ENCODE measurements around the gene CCDC83. TPM values are rescaled to one million over a fixed set of nuclear protein-coding genes. Genes with fewer than 3 reads are reported as not detected.
"Not testable (repeated sequence)": the region's sequence is repeated elsewhere in the genome, so short reads cannot be mapped to it uniquely, and the experiment has no call there.

The CCDC83 gene
- polyA plus RNA-seq, 2 donors, result not detected

DNA sequence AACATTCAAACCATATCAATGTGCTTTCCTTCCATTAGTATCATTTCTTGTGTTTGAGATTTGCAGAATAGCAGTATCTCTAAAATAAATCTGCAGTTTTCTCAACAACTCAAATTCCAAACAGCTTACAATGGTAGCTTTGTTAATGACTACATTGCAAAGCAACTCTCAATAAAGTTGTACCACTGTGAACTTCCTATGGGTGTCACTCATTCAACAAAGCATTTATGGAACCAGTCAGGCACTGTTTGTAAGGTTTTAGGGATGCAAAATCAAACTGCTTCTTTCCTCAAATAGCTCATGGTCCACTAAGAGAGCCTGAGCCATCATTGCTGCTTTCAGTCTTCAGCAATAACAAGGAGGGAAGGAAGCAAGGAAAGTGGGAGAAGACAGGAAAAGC lies 91.0 kb downstream of the CCDC83 start:
- Histone ChIP-seq H3K27me3 (ENCODE audit: control insufficient read depth in 1 of 2, insufficient read depth in 2 of 2, low read length in 2 of 2) (no peaks in the 10 kb centered on the region), H3K36me3 (ENCODE audit: control insufficient read depth in 2 of 2, insufficient read depth in 2 of 2, low read length in 1 of 2) (no peaks in the 10 kb centered on the region), H3K4me3 (ENCODE audit: low read depth in 1 of 2, low read length in 2 of 2) (no peak overlapping the region), H3K4me1 (ENCODE audit: control insufficient read depth in 2 of 2, insufficient read depth in 2 of 2, low read length in 1 of 2) (no peaks in the 10 kb centered on the region), H3K27ac (ENCODE audit: low read depth in 2 of 2, low read length in 1 of 2) (no peak overlapping the region), H3K9me3 (ENCODE audit: control insufficient read depth in 2 of 2, insufficient read depth in 1 of 2, low read depth in 1 of 2, low read length in 1 of 2) (no peaks in the 10 kb centered on the region)

DNA sequence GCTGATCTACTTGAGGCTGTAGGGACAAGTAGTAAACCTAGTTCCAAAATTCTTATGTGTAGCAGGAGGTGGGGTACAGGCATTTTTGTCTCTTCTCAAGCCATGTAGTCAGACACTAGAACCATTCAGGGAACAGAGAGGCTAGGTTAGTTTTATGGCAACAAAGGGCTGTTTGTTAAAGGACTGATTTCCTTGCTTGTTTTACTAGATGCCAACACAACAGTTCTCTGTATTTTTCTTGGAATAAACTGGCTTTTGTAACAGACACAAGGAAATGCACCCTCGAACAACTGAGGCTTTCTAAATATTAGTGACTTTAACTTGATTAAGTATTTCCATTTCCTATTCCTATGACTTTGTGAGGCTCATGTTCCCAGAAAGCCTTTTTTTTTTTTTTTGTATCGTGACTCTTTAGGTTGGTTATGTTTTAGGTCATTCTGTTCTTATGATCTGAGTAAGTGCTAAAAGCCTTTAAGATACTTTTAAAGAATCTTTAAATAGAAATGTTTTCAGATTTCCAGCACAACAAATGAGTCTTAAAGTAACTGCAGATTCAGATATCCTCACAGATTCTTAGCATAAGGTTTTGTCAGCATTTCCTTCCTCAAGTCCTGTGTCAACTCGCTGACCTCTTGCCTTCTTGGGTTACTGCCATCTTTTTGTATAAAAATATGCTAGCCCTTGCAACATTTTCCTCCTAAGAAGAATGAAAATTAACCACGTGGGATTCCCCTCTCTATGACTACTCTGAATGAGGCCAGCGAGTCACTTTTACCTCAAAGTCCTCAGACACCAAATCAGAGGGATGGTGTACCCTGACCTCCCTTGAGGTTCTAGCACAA lies 92.5 kb downstream of the CCDC83 start:
- 17 to 27% methylated on average over 5 of the region's 5 CpGs for WGBS, 2 donors
- H3K36me3 ChIP-seq (ENCODE audit: control insufficient read depth in 2 of 2, insufficient read depth in 2 of 2, low read length in 1 of 2), result no peaks in the 10 kb centered on the region
- no peak overlapping the region for H3K4me3 ChIP-seq (ENCODE audit: low read depth in 1 of 2, low read length in 2 of 2)
- H3K4me1 ChIP-seq (ENCODE audit: control insufficient read depth in 2 of 2, insufficient read depth in 2 of 2, low read length in 1 of 2), result no peaks in the 10 kb centered on the region
- no peaks in the 10 kb centered on the region for H3K27me3 ChIP-seq (ENCODE audit: control insufficient read depth in 1 of 2, insufficient read depth in 2 of 2, low read length in 2 of 2)
- no peaks in the 10 kb centered on the region for H3K9me3 ChIP-seq (ENCODE audit: control insufficient read depth in 2 of 2, insufficient read depth in 1 of 2, low read depth in 1 of 2, low read length in 1 of 2)
- no peak overlapping the region for H3K27ac ChIP-seq (ENCODE audit: low read depth in 2 of 2, low read length in 1 of 2)

DNA sequence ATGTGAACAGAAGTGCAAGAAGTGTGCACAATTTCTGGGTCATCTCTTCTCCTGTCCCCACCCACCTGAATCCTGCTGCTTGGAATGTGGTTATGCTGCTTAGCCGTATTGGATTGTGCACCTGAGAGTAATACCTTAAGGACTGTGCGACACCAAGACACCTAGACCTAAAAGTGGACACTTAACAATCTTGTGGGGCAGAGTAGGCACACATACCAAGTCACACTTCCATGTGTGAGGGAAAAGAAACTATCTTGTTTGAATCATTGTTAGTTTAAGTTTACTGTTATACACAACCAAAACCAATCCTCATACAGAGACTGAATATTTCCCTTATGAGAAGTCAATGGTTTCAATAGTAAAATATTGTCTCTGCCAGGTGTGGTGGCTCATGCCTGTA lies 93.7 kb downstream of the CCDC83 start:
- 68 to 69% methylated on average over 2 of the region's 2 CpGs for WGBS, 2 donors
- Histone ChIP-seq H3K36me3 (ENCODE audit: control insufficient read depth in 2 of 2, insufficient read depth in 2 of 2, low read length in 1 of 2) (no peaks in the 10 kb centered on the region), H3K4me3 (ENCODE audit: low read depth in 1 of 2, low read length in 2 of 2) (no peak overlapping the region), H3K9me3 (ENCODE audit: control insufficient read depth in 2 of 2, insufficient read depth in 1 of 2, low read depth in 1 of 2, low read length in 1 of 2) (no peaks in the 10 kb centered on the region), H3K4me1 (ENCODE audit: control insufficient read depth in 2 of 2, insufficient read depth in 2 of 2, low read length in 1 of 2) (no peaks in the 10 kb centered on the region), H3K27me3 (ENCODE audit: control insufficient read depth in 1 of 2, insufficient read depth in 2 of 2, low read length in 2 of 2) (no peaks in the 10 kb centered on the region), H3K27ac (ENCODE audit: low read depth in 2 of 2, low read length in 1 of 2) (no peak overlapping the region)

DNA sequence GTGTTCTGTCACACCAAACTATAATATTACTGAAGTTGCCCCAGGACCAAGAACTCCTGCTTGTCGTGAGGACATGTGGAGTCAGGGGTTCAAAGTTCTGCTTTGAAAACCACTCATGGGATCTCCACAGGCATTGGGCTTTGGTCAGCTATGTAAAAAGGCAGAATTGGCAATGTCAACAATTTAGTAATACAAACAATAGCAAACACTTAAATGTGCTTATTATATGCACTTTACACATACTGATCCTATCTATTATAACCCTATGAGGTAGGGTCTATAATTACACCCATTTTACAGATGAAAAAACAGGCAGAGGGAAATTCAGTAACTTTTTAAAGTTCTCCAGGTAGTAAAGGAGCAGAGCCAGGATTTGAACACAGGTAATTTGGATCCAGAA lies 94.6 kb downstream of the CCDC83 start:
- Histone ChIP-seq H3K27ac (ENCODE audit: low read depth in 2 of 2, low read length in 1 of 2) (no peak overlapping the region), H3K4me1 (ENCODE audit: control insufficient read depth in 2 of 2, insufficient read depth in 2 of 2, low read length in 1 of 2) (no peaks in the 10 kb centered on the region), H3K9me3 (ENCODE audit: control insufficient read depth in 2 of 2, insufficient read depth in 1 of 2, low read depth in 1 of 2, low read length in 1 of 2) (no peaks in the 10 kb centered on the region), H3K36me3 (ENCODE audit: control insufficient read depth in 2 of 2, insufficient read depth in 2 of 2, low read length in 1 of 2) (no peaks in the 10 kb centered on the region), H3K4me3 (ENCODE audit: low read depth in 1 of 2, low read length in 2 of 2) (no peak overlapping the region), H3K27me3 (ENCODE audit: control insufficient read depth in 1 of 2, insufficient read depth in 2 of 2, low read length in 2 of 2) (no peaks in the 10 kb centered on the region)
- 81 to 89% methylated on average over 1 of the region's 1 CpG for WGBS, 2 donors

DNA sequence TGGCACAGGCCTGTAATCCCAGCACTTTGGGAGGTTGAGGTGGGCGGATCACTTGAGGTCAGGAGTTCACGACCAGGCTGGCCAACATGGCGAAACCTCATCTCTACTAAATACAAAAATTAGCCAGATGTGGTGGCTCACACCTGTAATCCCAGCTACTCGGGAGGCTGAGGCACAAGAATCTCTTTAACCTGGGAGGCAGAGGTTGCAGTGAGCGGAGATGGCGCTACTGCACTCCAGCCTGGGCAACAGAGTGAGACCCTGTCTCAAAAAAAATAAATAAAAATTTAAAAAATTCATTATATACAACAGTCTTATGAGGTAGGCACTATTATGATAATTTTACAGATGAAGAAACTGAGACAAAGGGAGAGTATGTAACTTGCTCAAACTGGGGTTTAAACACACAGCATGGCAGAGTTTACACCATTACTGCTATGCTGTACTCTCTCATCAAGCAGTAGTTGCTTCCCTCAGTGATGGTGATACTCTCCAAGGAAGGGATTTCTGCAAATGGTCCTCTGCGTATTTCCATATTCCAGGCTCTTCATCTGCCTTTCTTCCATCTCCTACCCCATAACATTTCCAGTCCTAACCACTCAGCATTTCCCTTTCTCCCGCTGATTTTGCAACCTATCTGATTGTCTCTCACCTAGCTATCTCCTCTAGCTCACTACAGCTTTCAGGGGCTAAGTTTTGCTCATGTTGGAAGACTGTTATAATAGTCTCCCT lies 95.3 kb downstream of the CCDC83 start:
- WGBS, 2 donors, result 96 to 98% methylated on average over 8 of the region's 8 CpGs
- H3K27ac ChIP-seq (ENCODE audit: low read depth in 2 of 2, low read length in 1 of 2), result no peak overlapping the region
- H3K27me3 ChIP-seq (ENCODE audit: control insufficient read depth in 1 of 2, insufficient read depth in 2 of 2, low read length in 2 of 2), result no peaks in the 10 kb centered on the region

DNA sequence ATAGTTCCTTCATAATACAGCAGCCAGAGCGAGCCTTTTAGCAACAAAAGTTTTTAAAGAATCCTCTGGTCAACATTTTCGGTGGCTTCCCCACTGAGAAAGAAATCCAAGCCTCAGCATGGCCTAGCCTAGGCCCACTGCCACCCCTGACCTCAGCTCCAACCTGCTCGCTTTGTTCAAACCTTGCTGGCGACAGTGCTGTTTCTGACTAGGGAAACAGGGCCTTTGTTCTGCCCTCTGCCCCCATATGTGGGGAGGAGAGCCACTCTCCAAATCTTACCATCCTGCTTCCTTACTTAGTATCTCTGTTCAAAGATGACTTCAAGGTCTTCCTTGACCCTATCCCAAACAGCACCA lies 95.8 kb downstream of the CCDC83 start:
- no peaks in the 10 kb centered on the region for H3K9me3 ChIP-seq (ENCODE audit: control insufficient read depth in 2 of 2, insufficient read depth in 1 of 2, low read depth in 1 of 2, low read length in 1 of 2)
- no peaks in the 10 kb centered on the region for H3K4me1 ChIP-seq (ENCODE audit: control insufficient read depth in 2 of 2, insufficient read depth in 2 of 2, low read length in 1 of 2)
- no peaks in the 10 kb centered on the region for H3K36me3 ChIP-seq (ENCODE audit: control insufficient read depth in 2 of 2, insufficient read depth in 2 of 2, low read length in 1 of 2)
- no peak overlapping the region for H3K27ac ChIP-seq (ENCODE audit: low read depth in 2 of 2, low read length in 1 of 2)
- H3K27me3 ChIP-seq (ENCODE audit: control insufficient read depth in 1 of 2, insufficient read depth in 2 of 2, low read length in 2 of 2), result no peaks in the 10 kb centered on the region
- 95 to 99% methylated on average over 4 of the region's 4 CpGs for WGBS, 2 donors
- no peak overlapping the region for H3K4me3 ChIP-seq (ENCODE audit: low read depth in 1 of 2, low read length in 2 of 2)

More for the DNA sequence above, 95.3 kb downstream of the CCDC83 start:
- Histone ChIP-seq H3K4me1 (ENCODE audit: control insufficient read depth in 2 of 2, insufficient read depth in 2 of 2, low read length in 1 of 2) (no peaks in the 10 kb centered on the region), H3K4me3 (ENCODE audit: low read depth in 1 of 2, low read length in 2 of 2) (no peak overlapping the region), H3K36me3 (ENCODE audit: control insufficient read depth in 2 of 2, insufficient read depth in 2 of 2, low read length in 1 of 2) (no peaks in the 10 kb centered on the region), H3K9me3 (ENCODE audit: control insufficient read depth in 2 of 2, insufficient read depth in 1 of 2, low read depth in 1 of 2, low read length in 1 of 2) (no peaks in the 10 kb centered on the region)

DNA sequence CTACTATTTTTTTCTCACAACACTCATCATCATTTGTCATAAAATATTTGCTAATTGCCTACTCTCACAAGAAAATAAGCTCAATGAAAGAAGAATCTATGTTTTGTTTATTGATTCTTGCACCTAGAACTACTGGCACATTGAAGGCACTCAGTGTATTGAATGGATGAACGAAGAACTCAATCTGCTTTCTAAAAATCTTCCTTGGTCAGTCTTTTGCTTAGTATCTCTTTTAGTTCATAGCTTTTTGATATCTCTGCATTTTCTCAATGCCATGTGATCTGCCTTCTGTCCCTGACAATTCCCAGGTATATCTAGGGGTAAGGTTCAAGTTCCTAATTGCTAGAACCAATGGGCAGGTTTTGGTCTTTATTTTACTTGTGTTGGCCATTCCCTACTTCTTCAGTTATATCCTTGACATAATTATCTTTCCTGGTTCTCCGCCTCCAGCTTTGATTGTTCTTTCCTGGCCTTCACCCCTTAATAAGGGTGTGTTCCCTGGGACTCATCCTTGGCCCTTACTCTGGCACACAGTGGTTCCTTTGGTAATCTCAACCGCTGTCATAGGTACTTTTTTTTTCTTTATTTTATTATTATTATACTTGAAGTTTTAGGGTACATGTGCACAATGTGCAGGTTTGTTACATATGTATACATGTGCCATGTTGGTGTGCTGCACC lies 96.4 kb downstream of the CCDC83 start:
- H3K9me3 ChIP-seq (ENCODE audit: control insufficient read depth in 2 of 2, insufficient read depth in 1 of 2, low read depth in 1 of 2, low read length in 1 of 2), result no peaks in the 10 kb centered on the region
- no peak overlapping the region for H3K4me3 ChIP-seq (ENCODE audit: low read depth in 1 of 2, low read length in 2 of 2)
- H3K27ac ChIP-seq (ENCODE audit: low read depth in 2 of 2, low read length in 1 of 2), result no peak overlapping the region
- no peaks in the 10 kb centered on the region for H3K27me3 ChIP-seq (ENCODE audit: control insufficient read depth in 1 of 2, insufficient read depth in 2 of 2, low read length in 2 of 2)
- H3K4me1 ChIP-seq (ENCODE audit: control insufficient read depth in 2 of 2, insufficient read depth in 2 of 2, low read length in 1 of 2), result no peaks in the 10 kb centered on the region
- 98% methylated on average over 3 of the region's 3 CpGs for WGBS, 2 donors
- peaks cover 0 to 1% of the 10 kb centered on the region in 2 donors for H3K36me3 ChIP-seq (ENCODE audit: control insufficient read depth in 2 of 2, insufficient read depth in 2 of 2, low read length in 1 of 2)

DNA sequence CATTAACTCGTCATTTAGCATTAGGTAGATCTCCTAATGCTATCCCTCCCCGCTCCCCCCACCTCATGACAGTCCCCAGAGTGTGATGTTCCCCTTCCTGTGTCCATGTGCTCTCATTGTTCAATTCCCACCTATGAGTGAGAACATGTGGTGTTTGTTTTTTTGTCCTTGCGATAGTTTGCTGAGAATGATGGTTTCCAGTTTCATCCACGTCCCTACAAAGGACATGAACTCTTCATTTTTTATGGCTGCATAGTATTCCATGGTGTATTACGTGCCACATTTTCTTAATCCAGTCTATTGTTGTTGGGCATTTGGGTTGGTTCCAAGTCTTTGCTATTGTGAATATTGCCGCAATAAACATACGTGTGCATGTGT lies 96.9 kb downstream of the CCDC83 start:
- not testable (repeated sequence) for H3K9me3 ChIP-seq (ENCODE audit: control insufficient read depth in 2 of 2, insufficient read depth in 1 of 2, low read depth in 1 of 2, low read length in 1 of 2); H3K27ac ChIP-seq (ENCODE audit: low read depth in 2 of 2, low read length in 1 of 2); H3K4me3 ChIP-seq (ENCODE audit: low read depth in 1 of 2, low read length in 2 of 2); H3K27me3 ChIP-seq (ENCODE audit: control insufficient read depth in 1 of 2, insufficient read depth in 2 of 2, low read length in 2 of 2); H3K36me3 ChIP-seq (ENCODE audit: control insufficient read depth in 2 of 2, insufficient read depth in 2 of 2, low read length in 1 of 2); H3K4me1 ChIP-seq (ENCODE audit: control insufficient read depth in 2 of 2, insufficient read depth in 2 of 2, low read length in 1 of 2)
- WGBS, 2 donors, result 86 to 89% methylated on average over 7 of the region's 7 CpGs

DNA sequence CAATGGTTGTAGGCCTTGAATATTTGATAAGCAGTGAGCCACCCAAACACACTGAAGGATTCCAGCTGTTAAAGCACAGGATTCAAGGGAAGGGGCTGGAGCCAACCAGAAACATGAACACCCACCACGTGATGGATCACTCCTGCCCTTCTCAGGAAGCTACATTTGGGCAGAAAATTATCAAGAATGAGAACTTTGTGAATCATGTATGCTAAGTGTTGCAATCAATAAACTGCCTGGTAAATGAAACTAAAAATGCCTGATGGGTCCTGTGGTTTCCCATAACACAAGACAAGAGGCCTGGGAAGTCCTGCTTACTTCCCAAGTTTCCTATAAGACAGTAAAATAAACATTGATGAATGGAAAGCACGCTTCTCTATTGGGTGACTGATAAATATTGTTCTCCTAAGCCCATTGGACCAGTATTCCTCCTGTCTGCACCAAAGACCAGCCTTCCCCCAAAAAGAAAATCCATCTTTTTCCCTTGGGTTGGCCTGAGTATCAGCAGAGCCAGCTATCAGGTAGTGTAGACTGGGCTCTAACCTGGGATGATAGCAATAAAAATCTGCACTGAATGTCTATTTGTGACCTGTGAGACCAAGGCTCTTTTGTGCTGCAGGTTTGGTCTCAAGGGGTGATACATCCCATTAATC lies 98.4 kb downstream of the CCDC83 start:
- Histone ChIP-seq H3K4me3 (ENCODE audit: low read depth in 1 of 2, low read length in 2 of 2) (no peak overlapping the region), H3K36me3 (ENCODE audit: control insufficient read depth in 2 of 2, insufficient read depth in 2 of 2, low read length in 1 of 2) (peaks cover 0 to 3% of the 10 kb centered on the region in 2 donors), H3K4me1 (ENCODE audit: control insufficient read depth in 2 of 2, insufficient read depth in 2 of 2, low read length in 1 of 2) (no peaks in the 10 kb centered on the region), H3K27ac (ENCODE audit: low read depth in 2 of 2, low read length in 1 of 2) (no peak overlapping the region), H3K27me3 (ENCODE audit: control insufficient read depth in 1 of 2, insufficient read depth in 2 of 2, low read length in 2 of 2) (no peaks in the 10 kb centered on the region), H3K9me3 (ENCODE audit: control insufficient read depth in 2 of 2, insufficient read depth in 1 of 2, low read depth in 1 of 2, low read length in 1 of 2) (no peaks in the 10 kb centered on the region)
- WGBS, 2 donors, result 41 to 42% methylated on average over 2 of the region's 2 CpGs

All from esophagus (tissue), 2 donors.